Upper lobe of left lung (tissue), 4 donors: ENCODE data around the gene CDK11B.

Source experiments
- EP300 ChIP-seq, 4 donors: sonication (generic); formaldehyde crosslinking; IDR thresholded peaks; one replicate each; pipeline ENCODE4 v1.5.1; 2017; ENCODE audit warnings: antibody characterized with exemption in 4 of 4, control low read depth in 2 of 4
- POLR2A ChIP-seq, 4 donors: fragments of 450-650 bp; IDR thresholded peaks; one replicate each; pipeline ENCODE4 v1.5.1; 2016 to 2017; ENCODE audit warnings: antibody characterized with exemption in 4 of 4, mild to moderate bottlenecking in 2 of 4
- POLR2AphosphoS5 ChIP-seq, 2 donors: sonication (generic); formaldehyde crosslinking; IDR thresholded peaks; one replicate each; pipeline ENCODE4 v1.5.1; 2017; ENCODE audit warnings: antibody characterized with exemption in 2 of 2
- TF ChIP-seq, protein P1 (sequence below), 6 experiments: fragments of 450-650 bp in 4 of 6; fragments of 200-600 bp in 2 of 6; sonication (generic) in 2 of 6; IDR thresholded peaks; one replicate each; pipeline ENCODE4 v1.5.1; 2016 to 2019; ENCODE audit warnings: antibody characterized with exemption in 6 of 6

GRCh38 chr1:1622788-1623094, 36.1 kb downstream of the CDK11B start:
- TF ChIP-seq EP300 (IDR thresholded peaks at IDR 0.05) (no peak), POLR2A (IDR thresholded peaks at IDR 0.05) (no peak), POLR2AphosphoS5 (IDR thresholded peaks at IDR 0.05) (no peak)
- TF ChIP-seq, protein P1, sequence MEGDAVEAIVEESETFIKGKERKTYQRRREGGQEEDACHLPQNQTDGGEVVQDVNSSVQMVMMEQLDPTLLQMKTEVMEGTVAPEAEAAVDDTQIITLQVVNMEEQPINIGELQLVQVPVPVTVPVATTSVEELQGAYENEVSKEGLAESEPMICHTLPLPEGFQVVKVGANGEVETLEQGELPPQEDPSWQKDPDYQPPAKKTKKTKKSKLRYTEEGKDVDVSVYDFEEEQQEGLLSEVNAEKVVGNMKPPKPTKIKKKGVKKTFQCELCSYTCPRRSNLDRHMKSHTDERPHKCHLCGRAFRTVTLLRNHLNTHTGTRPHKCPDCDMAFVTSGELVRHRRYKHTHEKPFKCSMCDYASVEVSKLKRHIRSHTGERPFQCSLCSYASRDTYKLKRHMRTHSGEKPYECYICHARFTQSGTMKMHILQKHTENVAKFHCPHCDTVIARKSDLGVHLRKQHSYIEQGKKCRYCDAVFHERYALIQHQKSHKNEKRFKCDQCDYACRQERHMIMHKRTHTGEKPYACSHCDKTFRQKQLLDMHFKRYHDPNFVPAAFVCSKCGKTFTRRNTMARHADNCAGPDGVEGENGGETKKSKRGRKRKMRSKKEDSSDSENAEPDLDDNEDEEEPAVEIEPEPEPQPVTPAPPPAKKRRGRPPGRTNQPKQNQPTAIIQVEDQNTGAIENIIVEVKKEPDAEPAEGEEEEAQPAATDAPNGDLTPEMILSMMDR (IDR thresholded peaks at IDR 0.05) = no peak
